Choroid plexus epithelial cell (primary cell): Measurements from ENCODE around the gene PTPRE.

Source experiments
- DNase-seq: peaks from one replicate; pipeline ENCODE4 v3.0.0-alpha.2; 2010; ENCODE audit warnings: low read depth
- H3K4me3 ChIP-seq: 2 replicates; pipeline ENCODE4 v1.5.1; 2011; ENCODE audit warnings: low read depth, mild to moderate bottlenecking, control low read depth, low read length, moderate library complexity
- CTCF ChIP-seq: conservative IDR thresholded peaks from 2 replicates; pipeline ENCODE4 v1.5.1; 2011; ENCODE audit warnings: low read depth, mild to moderate bottlenecking, control low read depth, inconsistent platforms, low read length, moderate library complexity

PTPRE gene

GRCh38 chr10:127972751-127973357 is 66.0 kb downstream of the PTPRE start:
- DNase-seq: no peak
- TF ChIP-seq CTCF: no peak
- H3K4me3 ChIP-seq: no peak overlapping the region

- H3K4me3 ChIP-seq: no peak overlapping the region
- TF ChIP-seq CTCF: no peak
- DNase-seq: no peak
These were observed 66.9 kb downstream of the PTPRE start for GRCh38 chr10:127973791-127974311.

GRCh38 chr10:127974911-127975310 is 68.0 kb downstream of the PTPRE start:
- H3K4me3 ChIP-seq: no peak overlapping the region
- DNase-seq: no peak
- no peak for TF ChIP-seq CTCF

- DNase-seq: no peak
- H3K4me3 ChIP-seq: no peak overlapping the region
- no peak for TF ChIP-seq CTCF
These were observed 69.4 kb downstream of the PTPRE start for GRCh38 chr10:127976286-127976685.

GRCh38 chr10:127976701-127977356 is 69.9 kb downstream of the PTPRE start:
- H3K4me3 ChIP-seq: no peak overlapping the region
- peak; percentile 21 for DNase-seq
- no peak for TF ChIP-seq CTCF

GRCh38 chr10:127977357-127978009 is 70.6 kb downstream of the PTPRE start:
- peak; percentile 65 for DNase-seq
- TF ChIP-seq CTCF: no peak
- peak overlapping the region; percentile 22 for H3K4me3 ChIP-seq
